Activated CD4-positive, CD25-positive, alpha-beta regulatory T cell treated with anti-CD3 and anti-CD28 coated beads, Interleukin-2, amount 50 U/mL, for 24 hours (primary cell): Measurements from ENCODE around the gene HDGFL2.

Experiments used
- ATAC-seq, 2 donors: fragments of 150-1000 bp; cut with Tn5 transposase; one replicate each; pipeline ENCODE4 v1.10.0; 2021; ENCODE audit warnings: mild to moderate bottlenecking in 1 of 2, moderate library complexity in 1 of 2

Gene HDGFL2

DNA sequence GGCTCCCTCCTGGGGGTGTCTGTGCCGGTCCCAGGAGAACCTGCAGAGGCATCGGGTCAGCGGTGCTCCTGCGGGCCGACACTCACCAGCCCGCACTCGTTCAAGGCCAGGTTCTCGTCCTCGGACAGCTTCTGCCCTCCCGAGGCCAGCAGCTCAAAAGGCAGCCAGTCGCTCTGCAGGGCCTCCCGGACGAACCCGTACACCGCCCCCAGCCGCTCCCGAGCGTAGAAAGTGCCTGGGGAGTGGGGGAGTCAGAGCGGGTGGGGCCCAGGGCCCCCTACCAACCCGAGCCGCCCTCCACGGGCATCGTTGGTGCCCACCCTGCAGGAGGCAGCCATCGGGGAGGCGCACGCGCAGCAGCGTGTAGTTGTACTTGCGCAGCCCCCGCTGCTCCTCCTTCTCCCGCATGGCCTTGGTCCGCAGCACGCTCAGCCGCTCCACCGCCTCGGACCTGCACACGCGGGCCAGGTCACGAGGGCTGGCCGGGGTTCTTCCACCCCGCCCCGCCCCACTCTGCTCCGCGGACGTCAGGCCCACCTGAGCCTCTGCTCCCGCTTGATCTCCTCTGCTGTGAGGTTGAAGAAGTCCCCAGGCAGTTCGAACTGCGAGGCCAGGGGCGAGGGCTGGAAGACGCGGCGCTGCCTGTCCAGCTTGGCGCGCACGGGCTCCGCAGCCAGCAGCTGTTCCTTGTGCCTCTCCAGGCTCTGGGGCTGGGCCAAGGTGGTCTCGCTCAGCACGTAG, 26.0 kb upstream of the HDGFL2 start:
- ATAC-seq = no peak

DNA sequence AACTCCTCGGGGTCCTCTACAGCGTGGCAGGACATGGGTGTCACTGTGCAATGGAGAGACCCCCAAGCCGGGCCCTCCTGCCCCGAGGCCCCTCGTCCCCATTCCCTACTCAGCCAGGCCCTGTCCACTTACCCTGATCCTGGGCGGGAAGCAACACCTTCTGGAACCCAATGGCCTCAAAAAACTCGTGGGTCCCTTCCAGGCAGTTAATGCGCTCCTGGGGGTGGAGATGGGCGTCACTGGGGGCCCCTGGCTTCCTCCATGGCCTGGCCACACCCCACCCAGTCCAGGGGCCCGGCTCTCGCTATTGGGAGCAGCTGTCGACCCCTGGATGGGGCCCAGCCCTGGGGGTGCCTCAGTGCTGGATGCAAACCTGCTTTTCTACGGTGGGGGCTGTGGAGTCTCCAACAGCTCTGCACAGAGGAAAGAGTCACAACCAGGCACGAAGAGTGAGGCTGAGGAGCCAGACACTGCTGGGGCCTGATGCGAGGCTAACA, 25.3 kb upstream of the HDGFL2 start:
- ATAC-seq = no peak

DNA sequence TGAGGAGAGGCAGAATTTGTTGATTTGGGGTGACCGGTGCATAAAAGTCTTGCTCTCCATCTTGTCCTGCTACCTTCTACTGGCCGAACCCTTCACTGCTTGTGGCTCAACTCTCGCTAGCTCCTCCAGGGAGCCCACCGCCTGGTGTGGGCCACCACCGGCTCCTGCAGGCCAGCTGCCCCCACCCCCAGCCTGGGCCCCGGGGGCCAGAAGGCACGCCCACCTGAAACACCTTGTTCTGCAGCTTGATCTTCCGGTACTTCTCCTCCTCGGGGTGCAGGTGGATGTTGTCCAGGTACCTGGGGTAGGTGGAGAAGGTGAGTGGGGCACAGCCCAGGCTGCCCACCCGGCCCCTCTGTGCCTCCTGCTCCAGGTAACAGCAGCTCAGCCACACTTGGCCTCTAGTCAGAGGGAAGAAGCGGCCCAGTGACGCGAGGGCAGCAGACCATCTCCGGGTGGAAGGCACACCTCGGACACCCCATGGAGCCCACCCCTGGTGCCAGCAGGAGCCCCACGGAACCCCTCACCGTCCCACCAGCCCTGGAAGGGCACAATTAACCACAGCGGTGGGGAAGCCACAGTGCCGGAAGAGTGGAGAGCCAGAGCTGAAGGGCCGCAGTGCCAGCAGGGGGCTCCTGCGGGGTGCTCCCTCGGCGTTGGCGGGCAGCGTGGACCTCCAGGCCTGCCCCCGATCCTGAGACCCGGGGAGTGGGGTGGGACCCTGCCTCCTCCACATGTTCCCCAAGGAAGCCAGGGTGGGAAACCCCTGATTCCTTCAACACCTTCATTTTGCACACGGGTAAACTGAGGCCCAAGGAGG, 24.6 kb upstream of the HDGFL2 start:
- no peak for ATAC-seq

- no peak for ATAC-seq
Measured at GRCh38 chr19:4448147-4448985, 23.7 kb upstream of the HDGFL2 start.

DNA sequence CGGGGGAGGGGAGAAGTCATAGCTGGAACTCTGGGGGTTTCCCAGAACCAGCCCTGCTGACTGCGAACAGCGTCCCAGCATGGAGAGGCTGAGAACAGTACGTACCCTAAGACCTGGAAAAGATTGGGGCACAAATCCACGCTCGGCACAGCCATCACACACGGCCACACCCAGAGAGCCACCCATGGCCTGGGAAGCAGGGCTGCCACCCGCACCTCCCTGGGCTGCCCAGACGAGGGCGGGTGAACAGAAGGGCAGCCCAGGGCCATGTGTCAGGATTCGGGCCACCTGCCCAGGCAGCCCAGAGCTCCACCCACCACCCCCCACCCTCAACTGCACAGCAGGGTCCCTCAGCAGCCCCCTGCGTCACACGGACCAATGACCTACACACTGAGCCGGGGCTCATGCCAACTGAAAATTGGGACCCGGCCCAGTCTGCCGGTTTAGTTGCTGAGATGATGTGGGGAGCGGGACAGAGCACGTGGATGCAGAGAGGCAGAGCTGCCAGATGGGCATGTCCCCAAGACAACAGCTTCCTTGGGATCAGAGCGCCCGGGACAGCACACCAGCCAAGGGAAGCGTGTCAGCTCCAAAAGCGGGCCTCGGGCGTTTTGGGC, 23.0 kb upstream of the HDGFL2 start:
- ATAC-seq = no peak

GRCh38 chr19:4449639-4450028, 22.5 kb upstream of the HDGFL2 start:
- ATAC-seq = no peak

GRCh38 chr19:4452230-4452990, 19.7 kb upstream of the HDGFL2 start:
- no peak for ATAC-seq

DNA sequence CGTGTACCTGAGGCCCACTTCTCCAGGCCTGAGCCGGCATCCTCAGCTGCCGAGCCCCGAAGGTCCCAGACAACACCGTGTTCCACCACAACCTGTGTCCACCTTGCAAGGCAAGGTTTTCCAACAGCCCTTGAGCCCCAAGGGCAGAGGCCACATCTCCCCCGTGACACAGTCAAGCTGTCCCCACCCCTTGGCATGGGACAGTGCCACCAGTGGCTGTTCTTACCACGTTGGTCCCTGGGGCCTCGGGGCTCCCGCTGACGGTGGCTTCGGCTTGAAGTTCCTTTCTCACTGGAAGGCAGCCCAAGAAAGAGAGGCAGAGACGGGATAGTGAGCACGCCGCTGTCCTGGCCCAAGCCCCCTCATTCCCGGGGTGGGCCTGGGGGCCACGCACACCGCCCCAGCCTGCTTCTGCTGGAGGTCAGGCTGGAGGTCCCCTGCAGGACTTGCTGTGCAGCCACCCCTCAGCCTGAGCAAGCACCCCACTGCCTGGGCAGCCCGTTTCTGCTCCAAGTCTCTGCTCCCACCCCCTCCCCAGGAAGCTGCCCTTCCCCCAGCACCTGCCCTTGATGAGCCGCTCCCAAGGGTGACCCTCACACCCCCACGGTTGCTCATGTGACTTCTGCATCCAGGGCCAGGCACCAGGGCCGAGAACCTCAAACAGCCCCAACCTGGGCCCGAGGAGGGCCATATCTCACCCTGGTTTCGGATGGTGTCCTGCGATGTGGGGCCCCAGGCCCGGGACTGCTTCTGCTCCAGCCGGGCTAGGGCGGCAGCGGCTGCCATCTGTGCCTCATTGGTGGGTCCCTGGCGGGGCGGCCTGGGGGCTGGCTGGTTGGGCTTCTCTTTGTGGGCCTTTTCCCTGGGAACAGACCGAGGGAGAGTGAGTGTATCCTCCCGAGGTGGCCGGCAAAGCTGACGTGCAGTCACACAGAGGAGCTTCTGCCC, 18.6 kb upstream of the HDGFL2 start:
- ATAC-seq = no peak

GRCh38 chr19:4454747-4455718, 17.1 kb upstream of the HDGFL2 start:
- ATAC-seq = no peak

GRCh38 chr19:4455719-4456475, 16.2 kb upstream of the HDGFL2 start:
- no peak for ATAC-seq

GRCh38 chr19:4456476-4456842, 15.6 kb upstream of the HDGFL2 start:
- no peak for ATAC-seq

- ATAC-seq = peak; percentile 8 to 15
Measured at GRCh38 chr19:4456843-4457653, 15.0 kb upstream of the HDGFL2 start.

GRCh38 chr19:4457654-4458395, 14.3 kb upstream of the HDGFL2 start, which contains the start of gene UBXN6:
Gene UBXN6, minus strand, starts transcription at chr19:4457794. Its CDS starts 97 bp downstream, at chr19:4457697.
- peak; percentile 99 for ATAC-seq

DNA sequence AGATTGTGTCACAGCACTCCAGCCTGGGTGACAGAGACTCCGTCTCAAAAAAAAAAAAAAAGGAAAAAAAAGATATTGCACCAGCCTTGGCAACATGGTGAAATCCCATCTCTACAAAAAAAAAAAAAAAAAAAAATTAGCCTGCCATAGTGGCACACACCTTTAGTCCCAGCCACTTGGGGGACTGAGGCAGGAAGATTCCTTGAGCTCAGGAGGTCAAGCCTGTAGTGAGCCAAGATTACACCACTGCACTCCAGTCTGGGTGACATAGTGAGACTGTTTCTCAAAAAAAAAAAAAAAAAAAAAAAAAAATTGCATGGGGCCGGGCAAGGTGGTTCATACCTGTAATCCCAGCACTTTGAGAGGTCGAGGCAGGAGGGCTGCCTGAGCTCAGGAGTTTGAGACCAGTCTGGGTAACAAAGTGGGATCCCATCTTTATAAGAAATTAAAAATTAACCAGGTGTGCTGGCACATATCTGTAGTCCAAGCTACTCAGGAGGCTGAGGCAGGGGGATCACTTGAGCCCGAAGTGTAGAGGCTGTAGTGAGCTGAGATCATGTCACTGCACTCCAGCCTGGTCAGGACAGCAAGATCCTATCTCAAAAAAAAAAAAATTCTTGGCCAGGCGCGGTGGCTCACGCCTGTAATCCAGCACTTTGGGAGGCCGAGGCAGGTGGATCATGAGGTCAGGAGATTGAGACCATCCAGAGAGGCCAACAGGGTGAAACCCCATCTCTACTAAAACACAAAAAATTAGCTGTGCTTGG, 7.1 kb upstream of the HDGFL2 start:
- ATAC-seq = no peak

DNA sequence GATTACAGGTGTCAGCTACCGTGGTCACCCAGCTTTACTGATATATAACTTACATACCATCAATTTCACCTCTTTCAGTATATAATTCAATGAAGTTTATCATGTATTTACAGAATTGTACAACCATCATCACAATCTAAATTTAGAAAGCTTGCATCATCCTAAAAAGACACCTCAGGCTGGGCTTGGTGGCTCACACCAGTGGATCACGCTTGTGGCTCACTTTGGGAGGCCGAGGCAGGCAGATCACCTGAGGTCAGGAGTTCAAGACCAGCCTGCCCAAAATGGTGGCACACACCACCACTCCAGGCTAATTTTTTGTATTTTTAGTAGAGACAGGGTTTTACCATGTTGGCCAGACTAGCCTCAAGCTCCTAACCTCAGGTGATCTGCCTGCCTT, 4.3 kb upstream of the HDGFL2 start:
- no peak for ATAC-seq
